ENCODE measurements around the gene PDCD4.

PDCD4 gene

GRCh38 chr10:110852947-110853346, 18.8 kb upstream of the PDCD4 start:
- no peak for TF ChIP-seq CTCF (IDR thresholded peaks at IDR 0.05; ENCODE audit: low read depth, low read length, missing control alignments)
- no peak for DNase-seq (ENCODE audit: low read depth)
- no peak overlapping the region for H3K4me3 ChIP-seq (ENCODE audit: low read depth, low read length)

GRCh38 chr10:110853921-110854605, 17.7 kb upstream of the PDCD4 start:
- no peak for DNase-seq (ENCODE audit: low read depth)
- H3K4me3 ChIP-seq (ENCODE audit: low read depth, low read length) = no peak overlapping the region
- no peak for TF ChIP-seq CTCF (IDR thresholded peaks at IDR 0.05; ENCODE audit: low read depth, low read length, missing control alignments)

- no peak for TF ChIP-seq CTCF (IDR thresholded peaks at IDR 0.05; ENCODE audit: low read depth, low read length, missing control alignments)
- no peak for DNase-seq (ENCODE audit: low read depth)
- H3K4me3 ChIP-seq (ENCODE audit: low read depth, low read length) = no peak overlapping the region
Measured at GRCh38 chr10:110857265-110858171, 14.2 kb upstream of the PDCD4 start.

GRCh38 chr10:110858297-110858934, 13.3 kb upstream of the PDCD4 start:
- no peak for TF ChIP-seq CTCF (IDR thresholded peaks at IDR 0.05; ENCODE audit: low read depth, low read length, missing control alignments)
- no peak for DNase-seq (ENCODE audit: low read depth)
- H3K4me3 ChIP-seq (ENCODE audit: low read depth, low read length) = no peak overlapping the region

GRCh38 chr10:110859206-110859972, 12.3 kb upstream of the PDCD4 start:
- no peak for DNase-seq (ENCODE audit: low read depth)
- no peak overlapping the region for H3K4me3 ChIP-seq (ENCODE audit: low read depth, low read length)
- TF ChIP-seq CTCF (IDR thresholded peaks at IDR 0.05; ENCODE audit: low read depth, low read length, missing control alignments) = no peak

- TF ChIP-seq CTCF (IDR thresholded peaks at IDR 0.05; ENCODE audit: low read depth, low read length, missing control alignments) = no peak
- no peak for DNase-seq (ENCODE audit: low read depth)
- H3K4me3 ChIP-seq (ENCODE audit: low read depth, low read length) = no peak overlapping the region
Measured at GRCh38 chr10:110859973-110860376, 11.8 kb upstream of the PDCD4 start.
